GM21515 (cell line): Measurements from ENCODE around the gene LRRC39.
A peak's percentile ranks its signal among the peaks of the same experiment; 100 is the strongest.

ENCODE experiments used
- ATAC-seq: cut with Tn5 transposase; IDR thresholded peaks from one replicate; pipeline ENCODE4 v1.9.1; 2021; ENCODE audit not compliant: unreplicated experiment

The LRRC39 gene

GRCh38 chr1:100151679-100152078, 26.4 kb downstream of the LRRC39 start:
- no peak for ATAC-seq

GRCh38 chr1:100147875-100148274, 30.2 kb downstream of the LRRC39 start:
- no peak for ATAC-seq

GRCh38 chr1:100146958-100147357, 31.1 kb downstream of the LRRC39 start:
- ATAC-seq = no peak

GRCh38 chr1:100145116-100145515, 32.9 kb downstream of the LRRC39 start:
- no peak for ATAC-seq

GRCh38 chr1:100142343-100142742, 35.7 kb downstream of the LRRC39 start:
- no peak for ATAC-seq

GRCh38 chr1:100141192-100141591, 36.9 kb downstream of the LRRC39 start:
- ATAC-seq = no peak

- no peak for ATAC-seq
Measured at GRCh38 chr1:100137602-100138001, 40.5 kb downstream of the LRRC39 start.

- ATAC-seq = no peak
Measured at GRCh38 chr1:100134872-100135271, 43.2 kb downstream of the LRRC39 start.

GRCh38 chr1:100132566-100133477, 45.2 kb downstream of the LRRC39 start, which contains the start of the genes SASS6 and TRMT13:
SASS6 (minus strand) TSS chr1:100132930; CDS start chr1:100132814, 116 bp downstream.
TRMT13 (plus strand) TSS chr1:100133163; CDS start chr1:100133169, 6 bp downstream.
- ATAC-seq = peak; percentile 88

- no peak for ATAC-seq
Measured at GRCh38 chr1:100131623-100132022, 46.4 kb downstream of the LRRC39 start.

- no peak for ATAC-seq
Measured at GRCh38 chr1:100130552-100131077, 47.4 kb downstream of the LRRC39 start.

GRCh38 chr1:100127226-100127625, 50.8 kb downstream of the LRRC39 start:
- ATAC-seq = no peak

- ATAC-seq = no peak
Measured at GRCh38 chr1:100122177-100122576, 55.9 kb downstream of the LRRC39 start.

GRCh38 chr1:100115524-100115923, 62.5 kb downstream of the LRRC39 start:
- ATAC-seq = no peak

- no peak for ATAC-seq
Measured at GRCh38 chr1:100109554-100110066, 68.4 kb downstream of the LRRC39 start.

- no peak for ATAC-seq
Measured at GRCh38 chr1:100107696-100108095, 70.4 kb downstream of the LRRC39 start.

GRCh38 chr1:100101564-100101963, 76.5 kb downstream of the LRRC39 start:
- ATAC-seq = no peak

- ATAC-seq = no peak
Measured at GRCh38 chr1:100100202-100100601, 77.9 kb downstream of the LRRC39 start.
